Neural cell (in vitro differentiated cells): ENCODE data around the gene RSPO3. TPM values are rescaled to one million over a fixed set of nuclear protein-coding genes. Genes with fewer than 3 reads are reported as not detected.

Experiments used
- H2AFZ ChIP-seq: fragments of 200-600, 300-800 bp; sonication (generic), shearing (Covaris generic); 2 replicates; pipeline ENCODE4 v1.6.0; 2014; ENCODE audit warnings: low read depth, mild to moderate bottlenecking, antibody characterized with exemption, low read length, moderate library complexity
- H3F3A ChIP-seq: fragments of 200-600 bp; shearing (Covaris generic); 2 replicates; pipeline ENCODE4 v1.6.1; 2016; ENCODE audit warnings: mild to moderate bottlenecking, moderate library complexity, mixed read lengths, antibody characterized with exemption, low read length; ENCODE audit not compliant: insufficient read depth, poor library complexity, severe bottlenecking
- H3K27ac ChIP-seq: fragments of 200-600, 300-800 bp; sonication (generic), shearing (Covaris generic); 2 replicates; pipeline ENCODE4 v1.5.1; 2014; ENCODE audit warnings: mild to moderate bottlenecking, low read length, moderate library complexity
- H3K27me3 ChIP-seq: fragments of 300-800, 200-600 bp; sonication (generic), shearing (Covaris generic); 2 replicates; pipeline ENCODE4 v1.6.0; 2014; ENCODE audit warnings: mild to moderate bottlenecking, low read depth, low read length, moderate library complexity; ENCODE audit not compliant: insufficient read depth
- H3K36me3 ChIP-seq: fragments of 300-800, 200-600 bp; sonication (generic), shearing (Covaris generic); 2 replicates; pipeline ENCODE4 v1.5.1; 2014; ENCODE audit warnings: mild to moderate bottlenecking, antibody characterized with exemption, low read length, moderate library complexity; ENCODE audit not compliant: insufficient read depth
- H3K4me2 ChIP-seq: fragments of 300-800, 200-600 bp; sonication (generic), shearing (Covaris generic); 2 replicates; pipeline ENCODE4 v1.6.0; 2014; ENCODE audit warnings: mild to moderate bottlenecking, low read length
- H3K4me3 ChIP-seq: fragments of 300-800, 200-600 bp; sonication (generic), shearing (Covaris generic); 2 replicates; pipeline ENCODE4 v1.5.1; 2014; ENCODE audit warnings: mild to moderate bottlenecking, low read length, moderate library complexity
- H3K79me2 ChIP-seq: fragments of 200-600 bp; shearing (Covaris generic); replicated peaks from 2 replicates; pipeline ENCODE4 v1.6.0; 2014; ENCODE audit warnings: mild to moderate bottlenecking, low read length, moderate library complexity; ENCODE audit not compliant: insufficient read depth
- H3K9ac ChIP-seq: fragments of 300-800, 200-600 bp; sonication (generic), shearing (Covaris generic); 2 replicates; pipeline ENCODE4 v1.6.1; 2016; ENCODE audit warnings: mild to moderate bottlenecking, low read length, mixed read lengths
- H3K9me2 ChIP-seq: fragments of 200-600 bp; shearing (Covaris generic); 2 replicates; pipeline ENCODE4 v1.6.1; 2016; ENCODE audit warnings: mild to moderate bottlenecking, low read length, mixed read lengths; ENCODE audit not compliant: insufficient read depth
- H3K9me3 ChIP-seq: fragments of 200-600, 300-800 bp; sonication (generic), shearing (Covaris generic); 2 replicates; pipeline ENCODE4 v1.6.1; 2016; ENCODE audit warnings: mild to moderate bottlenecking, mixed run types, low read length, moderate library complexity, mixed read lengths
- H4K20me1 ChIP-seq: fragments of 200-600 bp; shearing (Covaris generic); 2 replicates; pipeline ENCODE4 v1.6.1; 2016; ENCODE audit warnings: mild to moderate bottlenecking, mixed run types; ENCODE audit not compliant: insufficient read depth
- CTCF ChIP-seq: fragments of 450-650 bp; IDR thresholded peaks from 2 replicates; pipeline ENCODE4 v1.5.1; 2014; ENCODE audit warnings: antibody characterized with exemption, mild to moderate bottlenecking, moderate library complexity; ENCODE audit not compliant: poor library complexity, severe bottlenecking
- EP300 ChIP-seq: fragments of 450-650 bp; conservative IDR thresholded peaks from 2 replicates; pipeline ENCODE4 v1.6.1; 2014; ENCODE audit warnings: antibody characterized with exemption, mild to moderate bottlenecking, moderate library complexity; ENCODE audit not compliant: poor library complexity, severe bottlenecking
- EZH2 ChIP-seq: fragments of 200-600, 300-800 bp; shearing (Covaris generic), sonication (generic); IDR thresholded peaks from 2 replicates; pipeline ENCODE4 v1.6.1; 2014; ENCODE audit warnings: antibody characterized with exemption, low read length, borderline replicate concordance, mild to moderate bottlenecking; ENCODE audit not compliant: insufficient read depth, poor library complexity, severe bottlenecking
- MXI1 ChIP-seq: fragments of 450-650 bp; conservative IDR thresholded peaks from 2 replicates; pipeline ENCODE4 v1.6.1; 2014; ENCODE audit warnings: antibody characterized with exemption, mild to moderate bottlenecking; ENCODE audit not compliant: poor library complexity, severe bottlenecking
- POLR2AphosphoS5 ChIP-seq: IDR thresholded peaks from 2 replicates; pipeline ENCODE4 v1.6.1; 2012
- RAD21 ChIP-seq: fragments of 450-650 bp; conservative IDR thresholded peaks from 2 replicates; pipeline ENCODE4 v1.6.1; 2014; ENCODE audit warnings: antibody characterized with exemption, mild to moderate bottlenecking, moderate library complexity
- REST ChIP-seq: IDR thresholded peaks from 2 replicates; pipeline ENCODE4 v1.6.1; 2012; ENCODE audit warnings: borderline replicate concordance
- SMC3 ChIP-seq: fragments of 450-650 bp; conservative IDR thresholded peaks from 2 replicates; pipeline ENCODE4 v1.6.1; 2014; ENCODE audit warnings: antibody characterized with exemption, mild to moderate bottlenecking, moderate library complexity; ENCODE audit not compliant: poor library complexity
- TAF1 ChIP-seq: IDR thresholded peaks from 2 replicates; pipeline ENCODE4 v1.6.1; 2012; ENCODE audit warnings: low read depth
- polyA plus RNA-seq: library from polyadenylated mRNA; depleted of rRNA; stranded (reverse); fragments of >200 nt; gene quantifications from 2 replicates; pipeline ENCODE4 v1.2.3, GENCODE V29; 2014

RSPO3 gene
- polyA plus RNA-seq, 1 donor from 2014 or later = 0.48 TPM

GRCh38 chr6:127154509-127154908 is 36.0 kb downstream of the RSPO3 start:
- Histone ChIP-seq H3K79me2 (no peaks in the 10 kb centered on the region), H3K9me2 (no peaks in the 10 kb centered on the region), H2AFZ (no peak overlapping the region), H4K20me1 (no peaks in the 10 kb centered on the region), H3K36me3 (no peaks in the 10 kb centered on the region), H3K9me3 (no peaks in the 10 kb centered on the region), H3F3A (no peaks in the 10 kb centered on the region), H3K9ac (no peak overlapping the region), H3K4me2 (no peak overlapping the region), H3K27ac (no peak overlapping the region), H3K27me3 (no peaks in the 10 kb centered on the region), H3K4me3 (no peak overlapping the region)
- no peak for TF ChIP-seq CTCF
- no peak for TF ChIP-seq POLR2AphosphoS5
- TF ChIP-seq TAF1 = no peak
- TF ChIP-seq MXI1 = no peak
- no peak for TF ChIP-seq REST
- no peak for TF ChIP-seq SMC3
- no peak for TF ChIP-seq EZH2
- no peak for TF ChIP-seq RAD21

GRCh38 chr6:127160484-127160883 is 42.0 kb downstream of the RSPO3 start:
- Histone ChIP-seq H3K4me2 (no peak overlapping the region), H3K27ac (no peak overlapping the region), H2AFZ (no peak overlapping the region), H3K9ac (no peak overlapping the region), H3K9me3 (no peaks in the 10 kb centered on the region), H3K79me2 (no peaks in the 10 kb centered on the region), H4K20me1 (no peaks in the 10 kb centered on the region), H3K4me3 (no peak overlapping the region), H3K9me2 (no peaks in the 10 kb centered on the region), H3K27me3 (no peaks in the 10 kb centered on the region), H3F3A (no peaks in the 10 kb centered on the region), H3K36me3 (no peaks in the 10 kb centered on the region)
- TF ChIP-seq EZH2 (no peak), POLR2AphosphoS5 (no peak), RAD21 (no peak), REST (no peak), EP300 (no peak), MXI1 (no peak), SMC3 (no peak), CTCF (no peak), TAF1 (no peak)
